Measurements from ENCODE around the gene GP9. TPM values are rescaled to one million over a fixed set of nuclear protein-coding genes. Genes with fewer than 3 reads are reported as not detected.

Gene GP9
- total and polyA plus RNA-seq, 4 donors: 0.16 to 12.0 TPM; not detected in 2

- TF ChIP-seq FOXA2 (IDR thresholded peaks at IDR 0.05) (no peak), EGR1 (IDR thresholded peaks at IDR 0.05; ENCODE audit: low read depth in 2 of 2) (no peak), JUND (IDR thresholded peaks at IDR 0.05) (no peak), HNF4G (IDR thresholded peaks at IDR 0.05) (no peak), ATF3 (IDR thresholded peaks at IDR 0.05) (no peak), ZBTB33 (IDR thresholded peaks at IDR 0.05) (no peak), FOXA1 (IDR thresholded peaks at IDR 0.05) (no peak)
- TF ChIP-seq, protein P1, sequence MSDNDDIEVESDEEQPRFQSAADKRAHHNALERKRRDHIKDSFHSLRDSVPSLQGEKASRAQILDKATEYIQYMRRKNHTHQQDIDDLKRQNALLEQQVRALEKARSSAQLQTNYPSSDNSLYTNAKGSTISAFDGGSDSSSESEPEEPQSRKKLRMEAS (IDR thresholded peaks at IDR 0.05): no peak
- H3K4me3 ChIP-seq (ENCODE audit: low read depth in 1 of 3, low read length in 3 of 3): no peak overlapping the region
- no peaks in the 10 kb centered on the region for H3K9me3 ChIP-seq (ENCODE audit: control insufficient read depth in 4 of 4, low read length in 3 of 4)
- no peak overlapping the region for H3K27ac ChIP-seq (ENCODE audit: low read depth in 1 of 2, low read length in 2 of 2)
- H3K4me1 ChIP-seq (ENCODE audit: control insufficient read depth in 4 of 4, insufficient read depth in 4 of 4, low read length in 3 of 4): peaks cover 0 to 8% (median 2%) of the 10 kb centered on the region in 4 donors
- H3K27me3 ChIP-seq (ENCODE audit: control insufficient read depth in 4 of 4, insufficient read depth in 4 of 4, low read length in 3 of 4): no peaks in the 10 kb centered on the region
- WGBS: 90% methylated on average over 1 of the region's 1 CpG
- no peak overlapping the region for H3K9ac ChIP-seq (ENCODE audit: low read depth in 1 of 2, low read length in 2 of 2)
- no peaks in the 10 kb centered on the region for H3K36me3 ChIP-seq (ENCODE audit: control insufficient read depth in 4 of 4, insufficient read depth in 3 of 4, low read depth in 1 of 4, low read length in 3 of 4)
- DNase-seq (ENCODE audit: low spot score): no peak
Measured at GRCh38 chr3:129023008-129023358, 37.6 kb upstream of the GP9 start.

DNA sequence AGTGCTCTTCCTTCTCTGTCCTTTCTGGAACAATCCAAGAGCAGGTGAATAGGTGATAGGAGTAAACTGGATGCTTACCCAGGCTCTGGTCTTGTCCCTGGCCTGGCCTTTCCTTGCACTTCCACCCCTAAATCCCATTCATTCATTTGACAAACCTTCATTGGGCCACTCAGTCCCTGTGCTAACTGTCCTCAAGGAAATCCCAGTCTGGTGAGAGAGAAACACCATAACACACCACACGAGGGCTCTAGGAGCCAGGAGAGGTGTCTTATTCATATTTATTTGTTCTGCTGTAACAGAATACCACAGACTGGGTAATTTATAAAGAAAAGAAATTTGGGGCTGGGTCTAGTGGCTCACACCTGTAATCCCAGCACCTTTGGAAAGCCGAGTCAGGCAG is 36.7 kb upstream of the GP9 start:
- peak; percentile 30 for TF ChIP-seq CTCF (IDR thresholded peaks at IDR 0.05; ENCODE audit: low read depth, low read length, missing input control)
- no peak for TF ChIP-seq NR2F2 (IDR thresholded peaks at IDR 0.05)
- TF ChIP-seq RAD21 (IDR thresholded peaks at IDR 0.05): peak; percentile 67 to 73
- Histone ChIP-seq H3K9me3 (ENCODE audit: control insufficient read depth in 4 of 4, low read length in 3 of 4) (no peaks in the 10 kb centered on the region), H3K27me3 (ENCODE audit: control insufficient read depth in 4 of 4, insufficient read depth in 4 of 4, low read length in 3 of 4) (no peaks in the 10 kb centered on the region), H3K27ac (ENCODE audit: low read depth in 1 of 2, low read length in 2 of 2) (no peak overlapping the region), H3K36me3 (ENCODE audit: control insufficient read depth in 4 of 4, insufficient read depth in 3 of 4, low read depth in 1 of 4, low read length in 3 of 4) (no peaks in the 10 kb centered on the region), H3K4me1 (ENCODE audit: control insufficient read depth in 4 of 4, insufficient read depth in 4 of 4, low read length in 3 of 4) (peaks cover 0 to 8% (median 2%) of the 10 kb centered on the region in 4 donors), H3K9ac (ENCODE audit: low read depth in 1 of 2, low read length in 2 of 2) (no peak overlapping the region), H3K4me3 (ENCODE audit: low read depth in 1 of 3, low read length in 3 of 3) (no peak overlapping the region)
- 59% methylated on average over 2 of the region's 2 CpGs for WGBS
- no peak for DNase-seq (ENCODE audit: low spot score)

GRCh38 chr3:129025108-129025507 is 35.5 kb upstream of the GP9 start:
- Histone ChIP-seq H3K27ac (ENCODE audit: low read depth in 1 of 2, low read length in 2 of 2) (peak overlapping the region; percentile 28 to 31), H3K4me1 (ENCODE audit: control insufficient read depth in 4 of 4, insufficient read depth in 4 of 4, low read length in 3 of 4) (peaks cover 0 to 8% (median 2%) of the 10 kb centered on the region in 4 donors), H3K9me3 (ENCODE audit: control insufficient read depth in 4 of 4, low read length in 3 of 4) (peaks cover 0 to under 1% (median 0%) of the 10 kb centered on the region in 4 donors), H3K4me3 (ENCODE audit: low read depth in 1 of 3, low read length in 3 of 3) (no peak overlapping the region), H3K27me3 (ENCODE audit: control insufficient read depth in 4 of 4, insufficient read depth in 4 of 4, low read length in 3 of 4) (no peaks in the 10 kb centered on the region), H3K36me3 (ENCODE audit: control insufficient read depth in 4 of 4, insufficient read depth in 3 of 4, low read depth in 1 of 4, low read length in 3 of 4) (no peaks in the 10 kb centered on the region), H3K9ac (ENCODE audit: low read depth in 1 of 2, low read length in 2 of 2) (no peak overlapping the region)
- DNase-seq (ENCODE audit: low spot score): no peak
- 87% methylated on average over 15 of the region's 15 CpGs for WGBS
- no peak for TF ChIP-seq SP1 (IDR thresholded peaks at IDR 0.05)
- TF ChIP-seq ZBTB33 (IDR thresholded peaks at IDR 0.05): no peak
- no peak for TF ChIP-seq CTCF (IDR thresholded peaks at IDR 0.05; ENCODE audit: low read depth, low read length, missing input control)
- TF ChIP-seq REST (IDR thresholded peaks at IDR 0.05): no peak
- no peak for TF ChIP-seq ATF3 (IDR thresholded peaks at IDR 0.05)
- TF ChIP-seq RXRA (IDR thresholded peaks at IDR 0.05): no peak
- TF ChIP-seq HNF4G (IDR thresholded peaks at IDR 0.05): no peak
- TF ChIP-seq, protein P1 (IDR thresholded peaks at IDR 0.05): no peak

All from liver (tissue), 9 donors.